NCI-H146 (cell line): ENCODE data around the gene JTB.
"Not testable (repeated sequence)": the region's sequence is repeated elsewhere in the genome, so short reads cannot be mapped to it uniquely, and the experiment has no call there.

Source experiments
- DNase-seq: peaks from one replicate; lab custom pipeline; 2025; lab: John Stamatoyannopoulos, UW

JTB gene

GRCh38 chr1:153977250-153978240 is at the start of gene JTB:
Gene JTB, minus strand, starts transcription at chr1:153977674. Its CDS starts 422 bp downstream, at chr1:153977252.
- DNase-seq = peak; percentile 90

- DNase-seq = no peak
Measured at GRCh38 chr1:154019940-154020339, 42.5 kb upstream of the JTB start.

- no peak for DNase-seq
Measured at GRCh38 chr1:154019269-154019668, 41.8 kb upstream of the JTB start.

GRCh38 chr1:154014154-154014907 is 36.9 kb upstream of the JTB start:
- no peak for DNase-seq

- DNase-seq = not testable (repeated sequence)
Measured at GRCh38 chr1:154012543-154012942, 35.1 kb upstream of the JTB start.

- no peak for DNase-seq
Measured at GRCh38 chr1:154012129-154012528, 34.7 kb upstream of the JTB start.

GRCh38 chr1:154006136-154006535 is 28.7 kb upstream of the JTB start:
- DNase-seq = no peak

GRCh38 chr1:154000420-154000819 is 22.9 kb upstream of the JTB start:
- no peak for DNase-seq

GRCh38 chr1:153996882-153997281 is 19.4 kb upstream of the JTB start:
- not testable (repeated sequence) for DNase-seq

GRCh38 chr1:153995640-153996039 is 18.2 kb upstream of the JTB start:
- no peak for DNase-seq

- DNase-seq = no peak
Measured at GRCh38 chr1:153995202-153995601, 17.7 kb upstream of the JTB start.

GRCh38 chr1:153991806-153992205 is 14.3 kb upstream of the JTB start:
- DNase-seq = no peak

- no peak for DNase-seq
Measured at GRCh38 chr1:153991151-153991630, 13.7 kb upstream of the JTB start.

- DNase-seq = peak; percentile 98
Measured at GRCh38 chr1:153990468-153991150, 13.1 kb upstream of the JTB start, which contains the start of gene RPS27. Gene RPS27, plus strand, starts transcription at chr1:153990762. Its CDS starts 35 bp downstream, at chr1:153990797.

- DNase-seq = peak; percentile 26
Measured at GRCh38 chr1:153987621-153988020, 10.1 kb upstream of the JTB start.

- peak; percentile 82 for DNase-seq
Measured at GRCh38 chr1:153985941-153986761, 8.7 kb upstream of the JTB start, which contains the start of gene RAB13. Gene RAB13, minus strand, starts transcription at chr1:153986339. Its CDS starts 103 bp downstream, at chr1:153986236.

- DNase-seq = peak; percentile 14
Measured at GRCh38 chr1:153985341-153985912, 8.0 kb upstream of the JTB start.

GRCh38 chr1:153984123-153984894 is 6.8 kb upstream of the JTB start:
- no peak for DNase-seq

GRCh38 chr1:153981735-153982134 is 4.3 kb upstream of the JTB start:
- DNase-seq = not testable (repeated sequence)

- not testable (repeated sequence) for DNase-seq
Measured at GRCh38 chr1:153979091-153979490, 1.6 kb upstream of the JTB start.
